Fibroblast of skin of left quadriceps (primary cell): ENCODE results near the gene MX2.

Source experiments
- DNase-seq, 2 experiments: peaks; one replicate each; pipeline ENCODE4 v3.0.0-alpha.2; 2013; ENCODE audit warnings: low read depth in 2 of 2

MX2 gene

GRCh38 chr21:41363370-41364270, 1.8 kb downstream of the MX2 start:
- DNase-seq = no peak

DNA sequence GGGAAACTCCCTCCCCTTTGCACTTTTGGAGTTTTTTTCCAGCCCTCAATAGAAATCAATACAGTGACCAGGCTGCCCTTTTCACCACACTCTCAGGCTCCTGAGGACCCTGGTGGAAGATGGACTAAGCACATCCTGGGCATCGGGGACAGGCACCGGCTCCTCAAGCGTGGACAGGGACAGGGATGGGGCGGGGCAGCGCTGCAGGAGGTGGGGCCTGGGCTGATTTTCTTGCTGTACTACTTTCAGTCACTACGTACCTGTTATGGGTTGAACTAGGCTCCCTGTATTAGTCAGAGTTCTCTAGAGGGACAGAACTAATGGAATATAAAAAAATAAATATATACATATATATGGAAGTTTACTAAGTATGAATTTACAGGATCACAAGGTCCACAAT, 2.5 kb downstream of the MX2 start:
- DNase-seq = no peak

DNA sequence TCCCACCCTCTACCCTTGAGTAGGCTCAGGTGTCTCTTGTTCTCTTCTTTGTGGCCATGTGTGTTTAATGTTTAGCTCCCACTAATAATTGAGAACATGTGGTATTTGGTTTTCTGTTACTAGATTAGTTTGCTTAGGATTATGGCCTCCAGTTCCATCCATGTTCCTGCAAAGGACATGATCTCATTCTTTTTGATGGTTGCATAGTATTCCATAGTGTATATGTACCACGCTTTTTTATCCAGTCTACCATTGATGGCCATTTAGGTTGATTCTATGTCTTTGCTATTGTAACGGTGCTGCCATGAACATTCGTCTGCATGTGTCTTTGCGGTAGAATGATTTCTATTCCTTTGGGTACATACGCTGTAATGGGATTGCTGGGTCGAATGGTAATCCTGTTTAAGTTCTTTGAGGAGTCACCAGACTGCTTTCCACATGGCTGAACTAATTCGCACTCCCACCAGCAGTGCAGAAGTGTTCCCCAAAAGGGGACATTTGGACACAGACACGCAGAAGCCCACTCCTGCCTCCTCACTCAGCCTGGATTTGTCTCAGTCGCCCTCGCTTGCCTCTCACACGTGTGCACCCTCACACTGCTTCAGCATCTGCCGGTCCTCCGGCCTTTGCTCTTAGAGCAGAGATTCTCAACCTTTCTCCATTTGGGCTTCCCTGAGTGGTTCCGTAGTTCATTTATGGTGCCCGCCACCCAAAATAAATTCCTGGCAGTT, 3.7 kb downstream of the MX2 start:
- no peak for DNase-seq

DNA sequence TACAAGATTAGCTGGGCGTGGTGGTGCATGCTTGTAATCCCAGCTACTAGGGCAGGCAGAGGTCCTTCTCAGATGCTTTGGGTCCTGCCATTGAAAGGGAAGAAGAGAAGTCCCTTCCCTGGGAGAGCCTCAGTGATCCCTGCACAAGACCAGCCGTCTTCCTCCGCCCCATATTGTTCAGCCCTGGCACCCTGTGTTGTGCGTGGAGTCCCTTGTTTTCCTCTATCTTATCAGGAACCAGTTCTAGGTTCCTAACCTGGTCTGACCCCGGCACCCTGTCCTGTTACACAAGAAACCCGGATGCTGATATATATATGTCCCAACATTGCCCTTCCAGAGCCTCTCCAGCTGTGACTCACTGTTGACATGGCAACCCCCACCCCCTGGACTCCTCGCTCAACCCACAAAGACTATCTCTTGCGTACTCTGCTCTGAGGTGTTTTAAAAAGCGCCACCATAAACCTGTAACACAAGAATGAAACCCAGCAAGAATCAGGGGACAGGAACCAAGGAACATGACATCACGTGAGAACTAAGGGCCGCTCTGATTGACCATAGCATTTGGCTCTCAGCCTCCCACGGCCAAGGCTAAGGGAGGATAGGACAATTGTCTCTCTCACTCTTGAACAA, 4.8 kb downstream of the MX2 start:
- DNase-seq = peak; percentile 56 to 58

GRCh38 chr21:41367301-41367944, 5.6 kb downstream of the MX2 start:
- DNase-seq = no peak

GRCh38 chr21:41367945-41368734, 6.3 kb downstream of the MX2 start:
- no peak for DNase-seq

DNA sequence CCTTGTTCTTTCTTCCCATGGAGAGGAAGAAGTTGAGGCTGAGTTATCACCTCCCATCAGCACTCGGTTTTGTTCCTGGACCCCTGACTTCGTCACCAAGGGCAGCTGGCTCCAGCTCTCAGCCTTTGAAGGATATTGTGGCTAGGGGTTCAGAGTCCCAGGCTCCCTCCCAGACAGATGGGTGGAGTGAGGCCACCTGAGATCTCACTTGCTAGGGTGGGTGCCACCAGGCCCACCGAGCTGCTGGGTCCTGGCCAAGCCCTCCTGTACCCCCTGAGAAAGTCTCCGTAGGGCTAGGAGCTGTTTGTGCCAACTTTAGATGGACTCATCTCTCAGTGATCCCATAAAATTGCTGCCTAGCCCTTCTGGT, 6.9 kb downstream of the MX2 start:
- no peak for DNase-seq

DNA sequence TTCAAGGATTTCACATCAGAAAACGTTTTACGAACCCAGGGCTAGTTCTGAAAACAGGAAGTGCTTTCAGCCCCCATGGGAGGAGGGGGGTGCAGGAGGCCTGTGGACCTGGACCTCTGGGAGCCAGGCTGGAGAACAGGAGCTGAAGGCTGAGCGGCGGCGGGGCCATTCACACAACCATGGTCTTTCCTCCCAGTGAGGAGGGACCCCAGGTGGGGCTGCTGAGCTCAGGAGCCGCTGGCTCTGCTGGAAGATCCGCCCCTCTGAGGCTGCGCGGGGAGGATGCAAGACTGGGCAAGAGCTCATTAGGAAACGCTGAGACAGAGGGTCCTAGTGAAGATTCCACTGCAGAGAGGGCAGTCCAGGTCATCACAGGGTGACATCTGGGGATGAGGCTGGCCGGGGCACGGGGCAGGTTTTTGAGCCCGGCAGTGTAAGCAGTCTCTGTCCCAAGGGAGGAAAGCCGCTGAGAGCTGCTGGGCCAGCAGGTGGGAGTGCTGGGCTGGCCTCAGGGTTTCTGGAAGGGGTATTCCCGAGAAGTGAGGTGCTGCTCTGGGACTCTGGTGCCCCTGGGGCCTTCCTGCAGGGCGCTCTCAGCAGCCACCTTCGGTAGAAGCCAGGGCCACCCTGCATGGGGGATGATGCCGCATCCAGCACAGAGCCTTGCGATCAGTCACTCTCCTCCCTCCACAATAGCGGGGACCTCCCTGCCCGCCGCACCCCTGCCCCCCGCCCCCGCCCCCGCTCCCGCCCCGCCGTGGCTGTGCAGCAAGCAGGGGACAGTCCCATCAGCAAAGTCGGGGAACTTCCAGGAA, 7.5 kb downstream of the MX2 start:
- DNase-seq = no peak

DNA sequence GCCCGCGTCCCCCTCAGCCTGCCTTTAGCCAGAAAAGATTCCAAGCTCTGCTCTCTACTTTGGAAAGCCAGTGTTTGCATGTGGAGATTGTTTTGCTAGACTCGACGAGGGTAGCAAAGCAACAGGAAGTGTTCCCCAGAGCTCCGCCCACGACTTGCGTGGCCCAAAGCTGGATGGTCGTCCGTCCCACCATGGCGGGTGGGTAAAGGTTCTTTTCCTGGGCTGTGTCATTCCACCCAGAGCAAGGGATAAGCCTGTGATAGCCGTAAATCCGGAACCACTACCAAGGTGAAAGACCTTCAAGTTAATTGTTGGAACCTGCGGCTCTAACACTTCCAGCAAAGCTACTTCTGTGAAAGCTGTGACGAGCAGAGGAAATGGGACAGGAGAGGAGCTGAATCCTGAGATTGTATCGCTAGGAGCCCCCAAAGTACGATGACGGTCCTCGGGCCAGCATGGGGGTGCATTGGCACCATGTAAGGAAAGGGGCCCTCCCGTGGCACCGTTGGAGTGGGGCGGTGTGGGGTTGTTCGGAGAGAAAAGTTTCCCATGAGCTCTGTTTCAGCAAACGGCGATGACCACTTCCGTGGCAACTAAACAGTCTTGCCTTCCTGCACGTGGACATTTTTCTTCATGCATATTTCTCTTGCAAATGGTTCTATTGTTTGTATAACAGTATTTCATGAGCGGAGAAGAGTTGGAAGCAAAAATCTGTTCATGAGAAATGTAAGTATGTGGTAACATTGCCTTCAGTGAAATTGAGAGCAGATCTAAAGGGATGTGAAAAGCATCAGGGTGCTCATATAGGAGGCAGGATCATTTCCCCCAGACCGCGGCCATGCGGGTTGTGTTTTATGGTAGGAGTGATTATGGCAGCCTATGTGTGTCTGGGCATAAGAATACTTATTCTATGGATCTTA, 8.4 kb downstream of the MX2 start:
- no peak for DNase-seq

GRCh38 chr21:41370840-41371684, 9.2 kb downstream of the MX2 start:
- DNase-seq = no peak

- no peak for DNase-seq
These were observed 9.8 kb downstream of the MX2 start for GRCh38 chr21:41371685-41372030.

- DNase-seq = no peak
These were observed 11.4 kb downstream of the MX2 start for GRCh38 chr21:41373253-41373652.

GRCh38 chr21:41373763-41374162, 11.9 kb downstream of the MX2 start:
- no peak for DNase-seq

DNA sequence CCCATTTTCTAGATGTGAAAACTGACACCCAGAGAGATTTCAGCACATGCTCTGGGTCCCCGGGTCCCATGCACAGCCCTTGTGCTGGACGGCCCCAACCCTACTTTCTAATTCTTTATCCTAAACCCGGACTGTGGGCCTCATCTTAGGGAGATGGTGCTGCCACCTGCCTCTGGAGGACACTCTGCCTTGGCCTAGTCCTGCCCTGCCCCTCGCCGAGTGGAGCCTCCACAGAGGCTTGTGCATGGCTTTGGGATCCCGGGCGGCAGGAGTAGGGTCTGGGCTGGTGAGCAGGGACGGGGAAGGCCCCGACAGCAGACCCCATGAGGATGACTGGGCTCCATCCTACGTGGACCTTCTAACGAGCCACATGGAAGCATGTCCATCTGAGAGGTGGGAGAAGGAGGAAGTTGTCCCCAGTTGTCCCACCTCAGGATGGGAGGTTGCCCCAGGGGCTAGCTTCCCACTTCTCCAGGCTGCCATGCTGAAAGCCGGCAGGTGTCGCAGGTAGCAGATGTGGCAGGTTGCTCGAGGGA, 12.4 kb downstream of the MX2 start:
- DNase-seq = no peak

DNA sequence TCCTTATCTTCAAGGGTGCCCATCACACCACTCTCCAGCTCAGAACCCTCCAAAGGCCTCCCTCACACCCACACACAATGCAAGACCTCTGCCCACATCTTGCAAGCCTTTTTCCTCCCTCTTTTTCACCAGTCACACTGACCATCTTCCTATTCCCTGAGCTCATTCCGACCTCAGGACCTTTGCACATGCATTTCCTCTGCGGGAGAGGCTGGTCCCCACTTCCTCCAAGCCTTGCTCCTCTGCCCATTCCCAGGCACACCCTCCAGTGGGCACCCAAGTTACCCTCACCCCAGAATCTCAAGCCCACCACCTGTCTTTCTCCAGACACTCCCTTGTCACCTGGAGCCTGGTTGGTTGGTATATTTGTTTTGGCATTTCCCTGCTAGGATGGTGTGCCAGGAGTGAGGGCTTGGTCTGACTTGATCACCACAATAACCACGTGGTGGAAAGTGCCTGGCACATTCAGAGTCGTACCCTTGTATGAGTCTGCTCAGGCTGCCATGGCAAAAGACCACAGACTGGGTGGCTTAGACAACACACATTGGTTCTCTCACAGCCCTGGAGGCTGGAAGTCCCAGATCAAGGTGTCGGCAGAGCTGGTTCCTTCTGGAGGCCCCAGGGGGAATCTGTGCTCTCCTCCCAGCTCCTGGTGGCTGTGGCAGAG, 13.2 kb downstream of the MX2 start:
- DNase-seq = no peak

GRCh38 chr21:41375875-41376274, 14.0 kb downstream of the MX2 start:
- DNase-seq = no peak

DNA sequence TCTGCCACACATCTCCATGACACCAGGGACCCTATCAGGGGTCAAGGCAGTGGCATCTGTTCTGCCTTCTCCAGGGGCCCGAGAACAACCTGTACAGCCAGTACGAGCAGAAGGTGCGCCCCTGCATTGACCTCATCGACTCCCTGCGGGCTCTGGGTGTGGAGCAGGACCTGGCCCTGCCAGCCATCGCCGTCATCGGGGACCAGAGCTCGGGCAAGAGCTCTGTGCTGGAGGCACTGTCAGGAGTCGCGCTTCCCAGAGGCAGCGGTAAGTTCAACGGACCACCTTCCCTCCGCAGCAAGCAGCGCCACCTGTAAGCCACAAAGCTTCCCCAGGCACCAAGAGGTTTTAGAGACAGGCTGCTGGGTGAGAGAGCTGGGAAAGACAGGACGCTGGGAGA, 15.9 kb downstream of the MX2 start:
- no peak for DNase-seq

DNA sequence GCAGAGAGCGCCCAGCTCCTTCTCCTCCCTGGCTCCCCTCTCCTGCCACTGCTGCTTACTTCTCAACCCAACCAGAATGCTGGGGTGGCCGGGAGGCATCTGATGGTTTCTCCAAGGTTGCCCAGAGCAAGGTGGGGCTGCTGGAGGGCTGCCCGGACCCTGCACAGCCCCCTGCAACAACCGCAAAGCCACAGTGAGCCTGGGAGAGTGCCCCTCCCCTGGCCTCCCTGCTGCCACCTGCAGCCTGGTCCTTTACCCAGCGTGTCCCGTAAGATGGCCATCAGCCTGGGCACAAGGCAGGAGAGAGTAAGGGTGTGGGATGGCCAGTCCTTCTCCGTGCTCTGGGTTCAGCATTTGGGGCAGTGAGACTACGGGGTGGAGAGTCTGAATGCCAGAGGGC, 17.0 kb downstream of the MX2 start:
- DNase-seq = no peak
